Tongue (tissue), 2 donors: Measurements from ENCODE around the gene GIMAP8. TPM values are rescaled to one million over a fixed set of nuclear protein-coding genes. Genes with fewer than 3 reads are reported as not detected.
"Not testable (repeated sequence)": the region's sequence is repeated elsewhere in the genome, so short reads cannot be mapped to it uniquely, and the experiment has no call there.

Source experiments
- DNase-seq: peaks from one replicate; pipeline ENCODE4 v3.0.0-alpha.2; 2015
- total RNA-seq: library from RNA; depleted of rRNA; stranded (reverse); fragments of >200 nt; gene quantifications from one replicate; pipeline ENCODE4 v1.2.3, GENCODE V29; 2014

Gene GIMAP8
- total RNA-seq, 1 donor from 2014 or later, result 12.2 TPM

DNA sequence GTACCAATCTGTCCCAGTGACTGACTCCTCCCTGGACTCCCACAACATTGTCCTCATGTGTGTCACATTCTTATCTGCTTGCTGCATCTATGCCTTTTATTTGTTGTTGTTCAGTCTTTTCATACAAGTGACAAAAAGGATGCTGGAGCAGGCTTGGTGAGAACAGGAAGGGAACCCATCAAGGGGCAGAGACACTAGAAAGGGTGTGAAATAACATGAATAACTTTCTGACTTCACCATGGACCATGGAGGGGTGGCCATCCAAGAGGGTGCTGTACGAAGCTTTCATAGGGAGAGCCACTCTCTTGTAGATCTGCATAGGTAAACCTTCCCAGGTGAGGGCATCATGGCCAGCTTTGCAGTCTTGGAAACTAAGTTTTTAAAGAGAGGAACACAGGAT is 14.5 kb downstream of the GIMAP8 start:
- no peak for DNase-seq

DNA sequence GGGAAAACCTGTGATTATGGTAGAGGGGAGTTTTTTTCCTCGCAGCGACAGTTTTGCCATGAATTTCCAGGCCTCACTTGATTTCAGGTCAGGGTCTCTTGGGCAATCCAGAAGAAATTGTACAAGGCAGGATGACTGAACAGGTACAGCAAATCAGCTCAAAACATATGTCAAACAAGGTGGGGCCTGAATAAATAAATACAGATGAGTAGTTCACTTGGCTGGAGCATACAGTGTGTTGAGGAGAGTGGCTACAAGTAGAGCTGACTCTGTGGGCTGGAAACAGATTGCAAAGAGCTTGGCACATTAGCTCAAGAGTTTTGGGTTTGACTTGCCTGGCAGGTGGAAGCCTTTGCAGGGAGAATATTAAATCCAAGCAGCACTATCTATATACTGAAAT is 15.0 kb downstream of the GIMAP8 start:
- DNase-seq, result no peak

DNA sequence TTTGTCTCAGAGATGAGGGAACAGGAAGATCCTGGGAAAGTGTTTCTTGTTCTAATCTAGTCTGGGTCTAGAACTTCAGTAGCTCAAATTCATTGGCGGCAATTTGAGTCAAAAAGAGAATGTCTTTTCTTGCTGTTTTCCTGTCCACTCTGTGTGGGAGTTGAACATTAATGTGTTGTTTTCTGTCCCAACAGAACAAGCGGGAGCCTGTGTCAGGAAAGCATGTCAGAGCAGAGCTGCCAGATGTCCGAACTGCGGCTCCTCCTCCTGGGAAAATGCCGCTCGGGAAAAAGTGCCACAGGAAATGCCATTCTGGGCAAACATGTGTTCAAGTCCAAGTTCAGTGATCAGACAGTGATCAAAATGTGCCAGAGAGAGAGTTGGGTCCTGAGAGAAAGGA is 16.0 kb downstream of the GIMAP8 start:
- no peak for DNase-seq

- no peak for DNase-seq
Measured at GRCh38 chr7:150468241-150468640, 17.8 kb downstream of the GIMAP8 start.

DNA sequence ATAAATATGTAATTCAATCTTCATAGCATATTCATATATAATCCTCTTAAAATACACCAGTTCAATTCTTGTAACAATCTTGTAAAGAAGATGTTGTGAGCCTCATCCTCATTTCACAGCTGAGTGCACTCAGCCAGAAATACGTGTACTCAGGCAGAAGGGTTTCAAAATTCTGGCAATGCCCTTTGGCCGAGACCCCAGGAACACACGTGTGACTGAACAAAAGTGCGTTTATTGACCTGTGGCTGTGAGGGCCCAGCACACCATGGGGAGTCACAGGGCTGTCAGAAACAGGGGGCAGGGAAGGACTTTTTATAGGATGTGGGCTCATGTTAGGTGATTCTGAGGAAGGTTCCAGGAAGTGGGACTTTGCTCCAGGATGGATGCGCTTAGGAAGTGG is 21.5 kb downstream of the GIMAP8 start:
- no peak for DNase-seq

DNA sequence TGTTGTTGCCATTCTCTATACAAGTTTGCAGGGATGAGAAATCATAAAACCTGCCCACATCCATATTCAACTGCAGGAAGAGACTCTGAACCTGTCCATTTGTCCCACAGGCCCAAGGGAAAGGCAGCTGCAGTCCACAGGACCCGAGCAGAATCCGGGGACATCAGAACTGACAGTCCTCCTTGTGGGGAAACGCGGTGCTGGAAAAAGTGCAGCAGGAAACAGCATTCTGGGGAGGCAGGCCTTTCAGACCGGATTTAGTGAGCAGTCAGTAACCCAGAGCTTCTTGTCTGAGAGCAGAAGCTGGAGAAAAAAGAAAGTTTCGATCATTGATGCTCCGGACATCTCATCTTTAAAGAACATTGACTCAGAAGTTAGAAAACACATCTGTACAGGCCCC is 23.5 kb downstream of the GIMAP8 start:
- no peak for DNase-seq

DNA sequence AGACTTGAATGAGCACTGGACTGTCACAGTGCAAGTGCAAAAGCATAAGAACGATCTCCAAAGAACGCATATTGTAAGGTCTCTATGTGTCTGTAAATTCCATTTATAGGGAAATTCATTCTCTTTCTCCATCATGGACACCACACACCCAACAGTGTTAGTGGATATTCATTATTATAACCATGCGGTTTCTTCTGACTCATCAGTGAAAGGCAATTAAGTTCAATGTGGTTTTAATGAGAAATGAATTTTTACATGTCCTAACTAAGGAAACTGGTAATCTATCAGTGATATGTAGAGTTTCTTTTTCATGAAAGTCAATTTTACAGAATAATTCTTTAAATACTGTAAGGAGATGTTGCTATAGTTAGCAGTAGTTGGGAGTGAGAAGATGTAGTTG is 25.9 kb downstream of the GIMAP8 start:
- no peak for DNase-seq

DNA sequence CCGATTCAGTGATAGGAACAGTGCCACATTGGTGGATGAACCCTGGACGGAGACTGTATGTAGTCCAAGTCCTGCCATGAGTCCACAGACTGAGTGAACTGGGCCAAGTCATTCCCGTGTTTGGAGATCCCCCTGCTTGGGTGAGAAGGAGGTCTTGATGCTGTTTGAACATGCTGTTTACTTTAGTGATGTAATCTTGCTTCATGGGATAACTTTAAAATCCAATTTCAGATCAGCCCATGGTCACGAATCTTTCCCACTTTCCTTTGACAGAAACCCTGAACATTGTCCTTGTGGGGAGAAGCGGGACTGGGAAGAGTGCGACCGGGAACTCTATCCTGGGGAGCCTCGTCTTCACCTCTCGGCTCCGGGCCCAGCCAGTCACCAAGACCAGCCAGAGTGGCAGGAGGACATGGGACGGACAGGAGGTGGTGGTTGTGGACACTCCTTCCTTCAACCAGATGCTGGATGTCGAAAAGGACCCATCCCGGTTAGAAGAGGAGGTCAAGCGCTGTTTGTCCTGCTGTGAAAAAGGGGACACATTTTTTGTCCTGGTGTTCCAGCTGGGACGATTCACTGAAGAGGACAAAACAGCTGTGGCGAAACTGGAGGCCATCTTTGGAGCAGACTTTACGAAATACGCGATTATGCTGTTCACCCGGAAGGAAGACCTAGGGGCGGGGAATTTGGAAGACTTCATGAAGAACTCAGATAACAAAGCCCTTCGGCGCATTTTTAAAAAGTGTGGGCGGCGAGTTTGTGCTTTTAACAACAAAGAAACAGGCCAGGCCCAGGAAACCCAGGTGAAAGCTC is 26.6 kb downstream of the GIMAP8 start:
- no peak for DNase-seq

DNA sequence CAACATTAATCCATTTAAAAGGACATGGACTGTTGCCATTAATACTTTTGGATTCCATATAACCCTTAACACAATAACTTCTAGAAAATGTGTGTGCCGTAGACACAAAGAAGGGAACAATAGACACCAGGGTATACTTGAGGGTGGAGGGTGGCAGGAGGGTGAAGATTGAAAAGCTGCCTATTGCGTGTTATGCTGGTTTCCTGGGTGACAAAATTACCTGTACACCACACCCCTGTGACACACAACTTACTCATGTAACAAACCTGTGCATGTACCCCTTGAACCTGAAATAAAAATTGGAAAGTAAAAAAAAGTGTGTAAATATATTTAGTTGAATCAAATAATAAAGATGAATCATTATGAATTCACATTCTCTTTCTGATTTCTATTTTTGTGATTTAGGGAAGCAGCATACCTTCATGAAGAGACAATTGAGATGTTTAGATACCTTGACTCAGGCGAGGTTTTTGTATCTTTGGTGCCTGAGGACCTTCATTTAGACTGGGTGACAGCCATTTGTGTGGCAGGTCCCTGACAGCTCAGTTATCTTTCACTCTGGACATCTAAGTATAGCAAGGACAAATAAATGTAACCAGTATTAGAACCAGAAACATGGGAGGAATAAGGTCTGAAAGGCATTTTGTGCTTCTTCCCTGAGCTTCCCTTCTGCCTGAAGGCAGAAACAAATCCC is 28.7 kb downstream of the GIMAP8 start:
- DNase-seq, result no peak

DNA sequence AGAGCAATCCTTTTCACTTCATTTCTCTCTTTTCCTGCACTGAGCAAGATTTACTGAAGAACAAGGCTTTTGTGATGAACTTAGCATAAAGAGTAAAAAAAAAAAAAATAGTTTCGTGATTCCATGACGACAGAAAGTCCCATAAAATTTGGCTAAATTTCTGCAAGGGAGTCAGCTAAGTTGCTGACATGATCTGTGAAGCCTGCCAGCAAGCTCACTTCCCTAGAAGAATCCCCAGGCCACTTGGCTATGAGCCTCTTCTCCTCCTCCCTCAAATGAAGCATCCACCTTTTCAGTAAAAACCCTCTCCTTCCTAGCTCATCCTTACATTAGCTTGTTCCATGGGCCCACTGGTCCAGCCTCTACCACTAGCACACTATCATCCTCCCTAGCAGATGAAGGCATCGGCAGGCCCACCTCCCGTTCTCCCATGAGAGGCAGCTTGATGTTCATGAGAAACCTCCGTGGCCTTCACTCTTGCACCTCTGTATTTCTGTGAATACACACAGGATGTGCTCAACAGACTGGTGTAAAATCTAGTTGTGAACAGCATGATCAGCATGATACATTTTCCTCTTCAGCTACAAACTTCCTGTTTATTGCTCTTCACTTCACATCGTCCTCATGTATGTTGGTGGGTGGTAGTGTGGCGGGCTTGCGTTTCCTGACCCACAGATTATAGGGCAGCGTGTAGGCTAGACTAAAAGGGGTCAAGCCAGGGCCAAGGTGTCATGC is 30.9 kb downstream of the GIMAP8 start:
- DNase-seq, result no peak

DNA sequence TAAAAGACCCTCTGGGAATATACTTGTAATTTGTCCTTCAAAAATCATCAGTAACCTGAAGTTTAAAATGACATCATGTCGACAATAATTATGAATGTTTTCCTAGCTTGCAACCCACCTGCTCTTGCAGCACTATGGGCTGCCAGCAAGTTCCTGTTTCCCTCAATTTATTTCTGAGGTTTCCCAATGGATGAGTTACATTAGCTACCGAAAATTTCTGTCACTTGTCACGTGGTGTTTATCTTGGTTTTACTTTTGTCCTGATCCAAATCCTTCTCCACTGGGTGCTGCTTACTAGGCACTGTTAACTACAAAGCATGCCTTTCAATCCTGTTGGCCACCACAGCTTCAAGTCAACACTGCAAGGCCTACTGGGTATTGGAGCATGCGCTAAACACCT is 31.5 kb downstream of the GIMAP8 start:
- no peak for DNase-seq

DNA sequence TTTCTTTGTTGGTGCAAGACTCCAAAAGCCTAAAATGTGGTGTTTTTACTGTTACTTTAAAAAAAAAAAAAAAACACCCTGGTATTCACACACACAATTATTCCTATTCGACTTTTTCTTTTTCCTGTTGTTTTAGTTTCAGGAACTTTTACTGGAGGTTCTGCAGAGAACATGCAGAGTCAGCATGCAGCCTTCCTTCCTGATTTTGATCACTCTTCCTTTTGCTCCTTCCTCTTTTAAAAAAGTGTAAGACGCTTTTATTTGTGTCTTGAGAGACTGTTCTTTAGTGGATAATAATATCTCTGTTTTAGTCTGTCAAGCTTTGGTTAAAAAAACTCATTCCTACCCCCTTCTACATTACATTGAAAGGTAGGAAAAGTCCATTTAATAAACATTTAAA is 33.1 kb downstream of the GIMAP8 start:
- DNase-seq, result not testable (repeated sequence)

DNA sequence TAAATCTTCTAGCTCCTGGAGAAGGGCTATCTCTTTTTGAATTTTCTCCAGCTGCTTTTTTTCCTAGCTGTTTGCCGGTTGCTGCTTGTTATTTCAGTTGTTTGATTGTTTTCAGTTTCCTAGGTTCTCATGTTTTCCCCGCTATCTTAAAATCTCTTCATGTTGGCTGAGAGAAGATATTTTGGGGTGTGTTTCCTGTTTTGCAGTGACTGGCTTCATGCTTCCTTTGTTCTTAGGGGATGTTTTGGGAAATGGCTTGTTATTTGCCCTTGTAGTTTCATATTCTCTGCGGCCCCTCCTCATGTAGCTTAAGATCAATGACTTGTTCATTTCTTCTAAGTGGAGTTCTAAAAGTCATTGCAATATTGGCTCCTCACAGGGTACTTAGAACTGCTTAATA is 33.6 kb downstream of the GIMAP8 start:
- not testable (repeated sequence) for DNase-seq

DNA sequence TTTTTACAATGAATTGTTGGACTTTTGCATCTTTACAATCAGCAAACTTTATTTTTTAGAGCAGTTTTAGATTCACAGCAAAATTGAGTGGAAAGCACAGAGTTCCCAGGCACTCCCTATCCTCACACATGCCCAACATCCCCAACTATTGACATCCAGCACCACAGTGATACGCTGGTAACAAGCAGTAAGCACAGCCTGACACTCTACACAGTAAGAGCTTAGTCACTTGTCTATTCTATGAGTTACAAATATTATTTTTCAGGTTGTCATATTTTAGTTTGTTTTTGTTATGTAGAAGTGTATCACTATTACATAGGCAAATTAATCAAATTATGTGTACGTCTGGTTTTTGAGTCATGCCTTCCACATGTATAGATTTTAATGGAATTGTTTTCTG is 37.2 kb downstream of the GIMAP8 start:
- no peak for DNase-seq

GRCh38 chr7:150489782-150490181 is 39.4 kb downstream of the GIMAP8 start:
- DNase-seq, result no peak

GRCh38 chr7:150493442-150493841 is 43.0 kb downstream of the GIMAP8 start:
- DNase-seq, result not testable (repeated sequence)

DNA sequence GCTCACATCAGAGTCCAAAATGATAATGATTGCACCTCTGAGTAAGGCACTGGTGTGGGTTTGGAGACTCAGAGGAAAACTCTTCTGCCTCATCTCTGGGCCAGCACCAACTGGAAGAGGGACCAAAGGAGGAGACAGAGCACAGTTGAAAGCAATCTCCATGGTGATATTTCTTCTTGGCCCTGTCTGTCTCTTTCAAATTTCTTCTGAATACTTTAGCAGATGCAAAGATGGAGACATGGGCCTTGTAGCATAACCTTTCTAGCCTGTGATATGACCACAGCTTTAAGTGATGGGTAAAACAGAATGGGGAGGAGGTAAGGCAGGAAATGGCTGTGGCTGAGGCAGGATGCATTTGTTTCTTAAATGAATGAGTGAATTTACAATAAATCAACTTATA is 52.1 kb downstream of the GIMAP8 start:
- DNase-seq, result no peak

DNA sequence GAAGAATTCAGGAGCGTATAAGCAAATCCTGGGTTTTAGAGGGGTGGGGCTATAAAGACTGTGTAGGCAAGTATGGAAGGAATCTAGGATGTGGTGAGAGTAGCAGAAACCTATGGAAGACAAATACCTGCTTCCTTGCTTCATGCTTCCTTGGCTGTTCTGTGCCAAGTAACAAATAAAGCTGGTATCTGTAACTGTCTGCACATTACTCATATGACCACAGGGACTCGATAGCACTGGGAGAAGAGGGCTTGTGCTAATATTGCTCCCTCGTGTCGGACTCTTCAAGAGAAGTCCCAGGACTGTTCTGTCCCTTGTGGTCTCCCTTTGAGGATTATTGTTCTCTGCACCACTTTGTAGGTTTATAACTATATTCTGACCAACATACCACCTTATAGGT is 52.7 kb downstream of the GIMAP8 start:
- DNase-seq, result no peak

GRCh38 chr7:150503581-150503980 is 53.2 kb downstream of the GIMAP8 start:
- no peak for DNase-seq

DNA sequence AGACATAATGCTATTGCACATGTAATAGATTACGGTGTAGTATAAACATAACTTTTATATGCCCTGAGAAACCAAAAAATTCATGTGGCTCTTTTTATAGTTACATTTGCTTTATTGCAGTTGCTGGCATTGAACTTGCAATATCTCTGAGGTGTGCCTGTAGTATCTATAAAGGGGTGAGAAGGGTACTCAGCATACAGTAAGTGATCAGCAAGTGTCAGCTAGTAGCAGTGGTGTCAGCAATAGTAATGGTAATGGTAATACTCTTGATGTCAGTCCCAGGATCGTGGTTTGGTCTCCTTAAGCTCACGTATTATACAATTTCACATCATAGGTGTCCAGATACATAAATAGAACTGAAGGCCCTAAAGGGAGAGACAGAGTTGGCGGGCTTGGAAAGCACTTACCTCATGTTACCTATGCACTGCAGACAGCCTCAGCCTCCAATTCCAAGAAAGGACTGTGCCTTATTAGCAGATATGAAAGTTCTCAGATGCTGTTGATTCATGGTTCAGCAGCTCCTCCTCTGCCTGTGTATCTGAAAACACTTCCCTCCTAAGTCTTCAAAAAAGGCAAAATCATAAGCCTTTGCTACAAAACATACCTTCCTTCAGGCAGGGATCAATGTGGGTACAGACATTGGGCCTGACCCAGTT is 57.6 kb downstream of the GIMAP8 start:
- DNase-seq, result no peak

DNA sequence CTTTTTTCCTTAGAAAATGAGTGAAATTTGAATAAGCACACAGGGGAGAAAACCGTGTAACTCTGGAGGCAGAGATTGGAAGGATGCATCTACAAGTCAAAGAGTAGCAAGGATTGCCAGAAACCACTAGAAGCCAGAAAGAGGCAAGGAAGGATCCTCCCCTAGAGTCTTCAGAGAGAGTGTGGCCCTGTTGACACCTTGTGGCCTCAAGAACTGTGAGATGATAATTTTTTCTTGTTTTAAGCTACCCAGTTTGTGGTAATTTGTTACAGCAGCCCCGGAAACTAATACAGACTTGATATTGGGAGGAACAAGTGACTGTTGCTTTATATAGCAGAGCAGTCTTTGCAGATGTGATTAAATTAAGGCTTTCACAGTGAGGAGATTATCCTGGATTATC is 60.6 kb downstream of the GIMAP8 start:
- DNase-seq, result no peak

GRCh38 chr7:150513758-150514157 is 63.3 kb downstream of the GIMAP8 start:
- DNase-seq, result no peak

DNA sequence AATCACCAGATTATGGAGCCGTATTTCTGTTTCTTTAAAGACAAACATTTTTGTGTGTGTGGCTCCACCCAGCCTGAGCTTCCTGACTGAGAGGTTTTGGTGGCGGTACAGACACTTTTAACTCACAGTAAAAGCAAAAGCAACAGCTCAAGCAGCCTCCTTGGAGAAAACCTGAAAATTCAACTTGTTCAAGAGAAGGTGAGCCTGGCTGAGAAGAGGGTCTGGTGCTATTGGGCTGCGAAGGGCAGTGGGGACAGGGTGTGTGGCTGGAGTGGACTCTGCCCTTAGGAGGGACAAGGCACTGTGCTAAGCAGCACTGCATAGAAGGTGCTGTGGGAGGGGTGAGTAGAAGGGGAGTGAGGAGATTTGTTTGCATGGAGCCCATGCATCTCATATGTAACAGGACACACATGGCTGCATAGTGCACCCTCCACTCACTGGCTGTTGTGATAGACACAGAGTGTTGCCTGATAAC is 64.4 kb downstream of the GIMAP8 start, which contains the start of gene GIMAP7:
TSS of gene GIMAP7 (plus strand) at position 125 of the 475 bp plus-strand sequence. CDS start 5,103 bp downstream, outside the sequence.
- DNase-seq, result no peak
